ENCODE data around the gene LENG1.

The LENG1 gene

GRCh38 chr19:54108496-54108895 lies 51.0 kb downstream of the LENG1 start:
- DNase-seq (ENCODE audit: low read depth) = no peak

DNA sequence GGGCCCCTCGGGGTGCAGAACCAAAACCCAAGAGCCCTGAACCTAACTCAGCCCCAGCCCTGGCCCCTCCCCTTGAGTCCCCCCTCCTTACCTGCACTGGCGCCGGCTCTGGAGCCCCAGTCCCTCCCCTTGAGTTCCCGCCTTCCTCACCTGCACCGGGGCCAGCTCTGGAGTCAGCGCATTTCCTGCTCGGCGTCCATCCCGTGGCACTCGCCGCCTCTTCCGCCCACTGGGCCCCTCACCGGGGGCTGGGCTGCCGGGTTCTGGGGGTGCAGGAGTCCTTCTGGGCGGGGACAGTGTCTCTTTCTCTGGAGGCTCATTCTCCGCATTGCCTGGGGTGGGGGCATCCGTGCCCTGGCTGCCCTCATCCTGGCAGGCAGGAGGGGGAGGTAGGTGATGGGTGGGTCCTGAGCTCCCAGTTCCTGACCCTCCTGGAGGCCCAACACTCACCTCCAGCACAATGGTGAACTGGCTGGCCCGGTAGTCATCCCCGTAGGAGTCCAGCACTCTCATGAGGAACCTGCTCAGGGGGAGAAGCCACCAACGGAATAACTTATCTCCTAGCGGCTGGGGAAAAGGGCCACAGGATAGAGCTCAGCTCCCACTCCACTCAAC lies 51.5 kb downstream of the LENG1 start:
- no peak for DNase-seq (ENCODE audit: low read depth)

DNA sequence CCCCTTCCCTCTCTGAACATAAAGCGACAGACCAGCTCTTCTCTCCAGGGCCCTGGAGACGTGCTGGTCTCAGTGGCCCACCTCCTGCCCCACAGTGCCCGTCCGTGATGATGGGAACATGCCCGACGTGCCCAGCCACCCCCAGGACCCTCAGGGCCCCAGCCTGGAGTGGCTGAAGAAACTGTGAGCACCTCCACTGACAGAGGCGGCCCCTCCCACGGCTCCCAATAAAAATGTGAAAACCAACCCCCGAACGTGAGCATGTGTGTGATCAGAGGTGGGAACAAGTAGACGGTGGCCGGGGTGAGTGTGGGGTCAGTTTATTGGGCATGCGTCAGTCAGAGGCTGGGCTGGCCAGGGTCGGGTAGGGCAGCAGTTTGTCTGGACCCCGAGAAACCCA lies 52.8 kb downstream of the LENG1 start:
- DNase-seq (ENCODE audit: low read depth) = no peak

- DNase-seq (ENCODE audit: low read depth) = no peak
Observed at GRCh38 chr19:54105796-54106195, 53.7 kb downstream of the LENG1 start.

Measured in iris pigment epithelial cell (primary cell).